ENCODE results near the gene COL4A2.
"Not testable (repeated sequence)": the region's sequence is repeated elsewhere in the genome, so short reads cannot be mapped to it uniquely, and the experiment has no call there.

GRCh38 chr13:110395616-110396015, 88.5 kb downstream of the COL4A2 start:
- TF ChIP-seq CTCF, POLR2A (IDR thresholded peaks at IDR 0.05): not testable (repeated sequence)
